ACC112 (cell line): ENCODE measurements around the gene MAP3K13.

Experiments
- H2AFZ ChIP-seq: fragments of 200-600 bp; sonication (generic); one replicate; pipeline ENCODE4 v1.6.0; 2017; ENCODE audit warnings: antibody characterized with exemption, low read length; ENCODE audit not compliant: unreplicated experiment
- H3K27ac ChIP-seq: fragments of 200-600 bp; sonication (generic); 2 replicates; pipeline ENCODE4 v1.5.1; 2014; ENCODE audit warnings: low read depth, mild to moderate bottlenecking, antibody characterized with exemption, low read length, moderate library complexity
- H3K27me3 ChIP-seq: fragments of 200-600 bp; sonication (generic); 2 replicates; pipeline ENCODE4 v1.6.1; 2014; ENCODE audit warnings: mild to moderate bottlenecking, antibody characterized with exemption, low read length, moderate library complexity, mixed read lengths; ENCODE audit not compliant: insufficient read depth
- H3K36me3 ChIP-seq: fragments of 200-600 bp; sonication (generic); 2 replicates; pipeline ENCODE4 v1.6.1; 2016; ENCODE audit warnings: mild to moderate bottlenecking, antibody characterized with exemption, low read length, moderate library complexity, mixed read lengths; ENCODE audit not compliant: insufficient read depth
- H3K4me1 ChIP-seq: fragments of 200-600 bp; sonication (generic); one replicate; pipeline ENCODE4 v1.6.1; 2016; ENCODE audit warnings: low read length, mixed read lengths; ENCODE audit not compliant: insufficient read depth, unreplicated experiment, control insufficient read depth
- H3K4me3 ChIP-seq: fragments of 200-600 bp; sonication (generic); 2 replicates; pipeline ENCODE4 v1.5.1; 2014; ENCODE audit warnings: mild to moderate bottlenecking, low read depth, low read length
- H3K79me2 ChIP-seq: fragments of 200-600 bp; sonication (generic); one replicate; pipeline ENCODE4 v1.6.0; 2016; ENCODE audit warnings: low read length; ENCODE audit not compliant: control insufficient read depth, unreplicated experiment, insufficient read depth

MAP3K13 gene

GRCh38 chr3:185508335-185508991 is 145.5 kb downstream of the MAP3K13 start:
- Histone ChIP-seq H2AFZ (no peak overlapping the region), H3K4me1 (no peaks in the 10 kb centered on the region), H3K27ac (no peak overlapping the region), H3K36me3 (no peaks in the 10 kb centered on the region), H3K27me3 (no peaks in the 10 kb centered on the region), H3K79me2 (no peaks in the 10 kb centered on the region), H3K4me3 (no peak overlapping the region)

GRCh38 chr3:185511711-185512110 is 148.8 kb downstream of the MAP3K13 start:
- no peak overlapping the region for H3K4me3 ChIP-seq
- H3K27ac ChIP-seq = no peak overlapping the region
- H2AFZ ChIP-seq = no peak overlapping the region
- no peaks in the 10 kb centered on the region for H3K36me3 ChIP-seq
- no peaks in the 10 kb centered on the region for H3K79me2 ChIP-seq
- no peaks in the 10 kb centered on the region for H3K4me1 ChIP-seq
- H3K27me3 ChIP-seq = peaks cover 17% of the 10 kb centered on the region

GRCh38 chr3:185517387-185518130 is 154.6 kb downstream of the MAP3K13 start:
- no peak overlapping the region for H2AFZ ChIP-seq
- H3K27me3 ChIP-seq = peaks cover 37% of the 10 kb centered on the region
- H3K4me1 ChIP-seq = no peaks in the 10 kb centered on the region
- no peaks in the 10 kb centered on the region for H3K79me2 ChIP-seq
- H3K4me3 ChIP-seq = no peak overlapping the region
- H3K27ac ChIP-seq = no peak overlapping the region
- H3K36me3 ChIP-seq = no peaks in the 10 kb centered on the region

GRCh38 chr3:185519021-185519420 is 156.1 kb downstream of the MAP3K13 start:
- H2AFZ ChIP-seq = no peak overlapping the region
- H3K27me3 ChIP-seq = peaks cover 36% of the 10 kb centered on the region
- no peak overlapping the region for H3K4me3 ChIP-seq
- H3K27ac ChIP-seq = no peak overlapping the region
- H3K36me3 ChIP-seq = no peaks in the 10 kb centered on the region
- no peaks in the 10 kb centered on the region for H3K4me1 ChIP-seq
- no peaks in the 10 kb centered on the region for H3K79me2 ChIP-seq

DNA sequence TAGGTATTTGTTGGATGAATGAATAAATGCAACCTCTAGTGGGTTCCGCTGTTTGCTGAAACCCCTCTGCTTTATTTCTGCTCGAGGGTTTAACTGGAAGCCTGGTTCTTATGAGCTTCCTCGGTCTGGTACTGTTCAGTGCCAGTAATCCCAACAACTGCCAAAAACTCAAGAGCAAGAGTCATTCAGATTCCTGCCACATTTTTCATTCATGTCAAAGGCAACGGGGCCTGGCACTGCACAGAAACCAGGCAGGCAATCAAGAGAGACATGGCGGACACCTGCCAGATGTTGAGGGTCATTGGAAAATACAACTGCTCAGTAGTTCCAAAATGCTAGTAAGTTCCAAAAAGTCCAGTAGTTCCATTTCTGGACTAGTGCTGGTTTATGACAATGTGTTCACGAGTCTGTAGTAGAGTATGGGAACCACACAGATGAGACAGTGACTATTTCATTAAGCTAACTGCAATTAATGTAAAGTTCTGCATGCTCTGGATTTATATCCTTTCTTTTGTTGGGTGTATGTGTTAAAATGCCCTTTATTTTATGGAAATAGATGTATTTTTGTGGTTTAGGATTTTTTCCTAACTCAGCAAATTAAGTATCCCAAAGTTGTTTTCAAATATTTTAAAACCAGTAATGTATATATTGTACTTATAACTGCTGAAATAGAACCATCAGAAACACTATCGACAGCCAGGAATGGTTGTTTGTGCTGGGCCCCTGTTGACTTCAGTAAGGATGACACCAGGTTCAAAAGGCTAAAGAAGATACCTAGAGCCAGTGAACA is 158.6 kb downstream of the MAP3K13 start:
- Histone ChIP-seq H2AFZ (no peak overlapping the region), H3K4me1 (no peaks in the 10 kb centered on the region), H3K27me3 (peaks cover 22% of the 10 kb centered on the region; the same call in 1 of the 2 replicates), H3K4me3 (no peak overlapping the region), H3K27ac (no peak overlapping the region), H3K36me3 (no peaks in the 10 kb centered on the region), H3K79me2 (no peaks in the 10 kb centered on the region)

GRCh38 chr3:185526349-185526951 is 163.5 kb downstream of the MAP3K13 start:
- Histone ChIP-seq H3K27me3 (peaks cover 7% of the 10 kb centered on the region; the same call in 1 of the 2 replicates), H2AFZ (no peak overlapping the region), H3K4me1 (no peaks in the 10 kb centered on the region), H3K4me3 (no peak overlapping the region), H3K36me3 (no peaks in the 10 kb centered on the region), H3K27ac (no peak overlapping the region), H3K79me2 (no peaks in the 10 kb centered on the region)

DNA sequence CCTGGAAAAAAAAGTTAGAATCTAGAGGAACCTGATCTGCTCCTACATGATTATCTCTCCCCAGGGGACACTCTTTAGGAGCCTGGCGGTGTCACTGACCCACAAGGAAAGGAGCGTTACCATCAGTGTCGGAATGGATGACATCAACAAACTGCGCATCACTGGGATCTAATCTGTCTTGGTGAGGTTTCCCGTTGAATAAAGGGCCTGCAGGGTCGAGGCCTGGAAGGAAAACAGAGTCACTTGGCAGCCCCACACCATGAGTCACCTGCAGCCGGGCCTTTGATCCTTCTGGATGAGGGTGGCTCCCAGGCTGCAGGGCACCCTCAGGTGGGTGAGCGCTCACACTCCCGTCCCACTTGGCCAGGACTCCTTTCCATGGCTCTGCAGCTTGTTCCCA is 164.4 kb downstream of the MAP3K13 start:
- Histone ChIP-seq H3K27me3 (no peaks in the 10 kb centered on the region; the same call in 1 of the 2 replicates), H3K4me1 (no peaks in the 10 kb centered on the region), H3K79me2 (no peaks in the 10 kb centered on the region), H3K4me3 (no peak overlapping the region), H2AFZ (no peak overlapping the region), H3K27ac (no peak overlapping the region), H3K36me3 (no peaks in the 10 kb centered on the region)

GRCh38 chr3:185528532-185528931 is 165.6 kb downstream of the MAP3K13 start:
- no peak overlapping the region for H2AFZ ChIP-seq
- H3K4me1 ChIP-seq = no peaks in the 10 kb centered on the region

DNA sequence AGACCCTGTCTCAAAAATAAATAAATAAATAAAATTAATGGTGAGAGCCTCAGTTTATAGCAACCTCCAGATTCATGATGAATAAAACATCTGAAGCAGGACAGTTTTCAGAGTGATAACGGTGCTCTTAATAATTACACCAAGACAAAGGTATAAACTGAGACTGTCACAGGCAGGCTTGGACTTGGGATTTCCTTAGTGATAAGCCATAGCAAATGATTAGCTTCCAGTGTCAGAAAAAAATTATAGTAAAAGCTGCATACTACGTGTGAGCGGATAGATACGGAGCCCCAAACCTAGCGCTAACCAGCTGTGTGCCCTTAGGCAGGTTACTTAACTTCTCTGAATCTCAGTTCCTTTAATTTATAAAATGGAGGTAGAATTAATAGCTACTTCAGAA is 167.9 kb downstream of the MAP3K13 start:
- no peaks in the 10 kb centered on the region for H3K27me3 ChIP-seq
- H3K4me1 ChIP-seq = no peaks in the 10 kb centered on the region
- no peak overlapping the region for H3K27ac ChIP-seq
- H3K4me3 ChIP-seq = no peak overlapping the region
- H3K36me3 ChIP-seq = no peaks in the 10 kb centered on the region
- H2AFZ ChIP-seq = no peak overlapping the region
- no peaks in the 10 kb centered on the region for H3K79me2 ChIP-seq

More at GRCh38 chr3:185528532-185528931, 165.6 kb downstream of the MAP3K13 start:
- Histone ChIP-seq H3K27ac (no peak overlapping the region), H3K36me3 (no peaks in the 10 kb centered on the region), H3K79me2 (no peaks in the 10 kb centered on the region), H3K27me3 (no peaks in the 10 kb centered on the region), H3K4me3 (no peak overlapping the region)

GRCh38 chr3:185532901-185533300 is 170.0 kb downstream of the MAP3K13 start:
- no peaks in the 10 kb centered on the region for H3K27me3 ChIP-seq
- no peaks in the 10 kb centered on the region for H3K36me3 ChIP-seq
- H3K79me2 ChIP-seq = no peaks in the 10 kb centered on the region
- no peak overlapping the region for H2AFZ ChIP-seq
- no peak overlapping the region for H3K27ac ChIP-seq
- no peak overlapping the region for H3K4me3 ChIP-seq
- H3K4me1 ChIP-seq = peaks cover 7% of the 10 kb centered on the region
